Right cardiac atrium (tissue), 5 donors: ENCODE results near the gene PTBP3. TPM values are rescaled to one million over a fixed set of nuclear protein-coding genes. Genes with fewer than 3 reads are reported as not detected.
A peak's percentile ranks its signal among the peaks of the same experiment; 100 is the strongest.

ENCODE experiments used
- ATAC-seq, 2 donors: fragments of 200-7000 bp; cut with Tn5 transposase; one replicate each; pipeline versions ENCODE4 v1.8.0 to v1.9.1; 2020; ENCODE audit warnings: moderate library complexity in 2 of 2, mild to moderate bottlenecking in 1 of 2
- DNase-seq, 3 donors: peaks; one replicate each; pipeline ENCODE4 v3.0.0-alpha.2; 2020
- H3K27ac ChIP-seq: one replicate; pipeline ENCODE4 v1.5.1; 2013; ENCODE audit warnings: mild to moderate bottlenecking, low read length, control low read depth, moderate library complexity
- H3K27me3 ChIP-seq: one replicate; pipeline ENCODE4 v1.6.1; 2013; ENCODE audit not compliant: control insufficient read depth, insufficient read depth
- H3K4me1 ChIP-seq: one replicate; pipeline ENCODE4 v1.6.1; 2013; ENCODE audit warnings: low read length; ENCODE audit not compliant: control insufficient read depth, insufficient read depth
- H3K4me3 ChIP-seq: one replicate; pipeline ENCODE4 v1.5.1; 2013; ENCODE audit warnings: low read length, control low read depth
- H3K9me3 ChIP-seq: one replicate; pipeline ENCODE4 v1.6.1; 2013; ENCODE audit warnings: low read length; ENCODE audit not compliant: control insufficient read depth
- WGBS: extraction: QIAGEN DNeasy Blood & Tissue Kit; methylation state at CpG from one replicate; pipeline ENCODE4 v1.1.7; 2013; 5-methylcytosine and 5-hydroxymethylcytosine counted together
- intact Hi-C, 4 donors: fragments of 100-400 bp; cut with DNase I; formaldehyde crosslinking; loops; one replicate each; pipeline versions ENCODE4 v1.11.0 to v1.14.0; 2022 to 2023
- polyA plus RNA-seq: library from polyadenylated mRNA; stranded (reverse); fragments of 200-250 nt; gene quantifications from one replicate; pipeline ENCODE4 v1.2.3, GENCODE V29; 2013
- total RNA-seq, 4 donors: library from RNA; stranded (reverse); fragmentation: NEBNext Ultra II Directional; extraction: Animal tissue kit (Norgen Biotek cat#: 25700); gene quantifications; one replicate each; pipeline ENCODE4 v1.2.1, GENCODE V29; 2021
- donor health status: healthy with polysubstance abuse.
- donor health status: DM: no; HTN: yes; CAD: no.
- donor health status: DM: no; HTN: no; CAD: no.
- donor health status: DM: no; HTN: yes; CAD: no; lungs with severe emphysema.
- donor health status: DM: yes; HTN: yes; CAD: no.

Gene PTBP3
- total and polyA plus RNA-seq, 5 donors, result 4.4 to 19.6 (median 17.0) TPM

DNA sequence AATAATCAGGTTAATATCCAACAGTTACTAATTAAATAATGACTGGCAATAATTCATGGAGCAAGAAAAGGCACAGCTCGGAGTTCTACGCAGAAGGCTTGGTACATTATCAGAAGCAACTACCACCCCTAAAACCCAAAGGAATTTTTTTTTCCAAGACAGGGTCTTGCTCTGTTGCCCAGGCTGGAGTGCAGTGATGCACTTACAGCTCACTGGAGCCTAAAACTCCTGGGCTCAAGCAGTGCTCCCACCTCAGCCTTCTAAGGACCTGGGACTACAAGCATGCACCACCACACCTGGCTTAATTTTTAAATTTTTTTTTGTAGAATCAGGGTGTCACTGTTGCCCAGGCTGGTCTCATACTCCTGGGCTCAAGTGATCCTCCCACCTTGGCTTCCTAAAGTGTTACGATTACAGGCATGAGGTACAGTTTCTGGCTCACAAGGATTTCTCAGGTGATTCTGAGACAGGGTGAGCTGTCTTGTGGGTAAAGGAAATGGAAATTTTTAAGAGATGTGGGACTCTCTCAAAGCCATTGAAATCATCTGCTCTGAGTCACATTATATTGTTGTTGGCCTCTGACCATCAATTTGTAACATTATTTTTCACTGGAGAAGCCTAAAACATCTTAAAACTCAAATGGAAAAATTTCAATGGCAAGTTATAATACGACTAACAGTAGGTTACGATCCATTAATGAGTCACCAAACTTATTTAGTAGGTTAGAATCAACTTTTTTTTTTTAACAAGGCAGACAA lies 26.8 kb upstream of the PTBP3 start:
- Histone ChIP-seq H3K27ac (no peak overlapping the region), H3K27me3 (no peaks in the 10 kb centered on the region), H3K4me1 (no peaks in the 10 kb centered on the region), H3K4me3 (no peak overlapping the region), H3K9me3 (no peaks in the 10 kb centered on the region)
- DNase-seq (no peak), ATAC-seq (no peak)
- 82% methylated on average over 5 of the region's 5 CpGs for WGBS
- intact Hi-C loops, result loop anchor here in 3 of 4 donors (5.0 to 10.0 kb wide), 3 partner anchors 263 to 605 kb away; no protein-coding TSS in a partner anchor

DNA sequence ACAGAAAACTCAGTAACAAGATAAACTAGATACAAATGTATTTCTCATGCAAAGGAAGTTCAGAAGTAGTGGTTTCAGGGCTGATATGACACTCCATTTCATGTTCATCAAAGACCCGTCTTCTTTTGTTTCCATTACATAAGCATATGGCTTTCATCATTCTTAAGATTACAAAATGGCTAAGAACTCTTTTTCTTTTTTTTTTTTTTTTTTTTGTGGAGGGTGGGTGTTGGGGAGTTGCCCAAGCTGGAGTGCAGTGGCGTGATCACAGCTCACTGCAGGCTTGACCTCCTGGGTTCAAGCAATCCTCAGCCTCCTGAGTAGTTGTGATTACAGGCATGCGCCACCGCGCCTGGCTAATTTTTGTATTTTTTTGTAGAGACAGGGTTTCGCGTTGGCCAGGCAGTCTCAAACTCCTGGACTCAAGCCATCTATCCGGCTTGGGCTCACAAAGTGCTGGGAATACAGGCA lies 22.0 kb upstream of the PTBP3 start:
- no peak for ATAC-seq
- H3K27me3 ChIP-seq, result no peaks in the 10 kb centered on the region
- no peaks in the 10 kb centered on the region for H3K9me3 ChIP-seq
- intact Hi-C loops, result loop anchor here in 2 of 4 donors (5.0 to 10.0 kb wide), 2 partner anchors 263 to 591 kb away; no protein-coding TSS in a partner anchor
- no peak overlapping the region for H3K4me3 ChIP-seq
- no peaks in the 10 kb centered on the region for H3K4me1 ChIP-seq
- 59% methylated on average over 8 of the region's 8 CpGs for WGBS
- H3K27ac ChIP-seq, result no peak overlapping the region
- DNase-seq, result peak; percentile 35 to 70 (median 58)

DNA sequence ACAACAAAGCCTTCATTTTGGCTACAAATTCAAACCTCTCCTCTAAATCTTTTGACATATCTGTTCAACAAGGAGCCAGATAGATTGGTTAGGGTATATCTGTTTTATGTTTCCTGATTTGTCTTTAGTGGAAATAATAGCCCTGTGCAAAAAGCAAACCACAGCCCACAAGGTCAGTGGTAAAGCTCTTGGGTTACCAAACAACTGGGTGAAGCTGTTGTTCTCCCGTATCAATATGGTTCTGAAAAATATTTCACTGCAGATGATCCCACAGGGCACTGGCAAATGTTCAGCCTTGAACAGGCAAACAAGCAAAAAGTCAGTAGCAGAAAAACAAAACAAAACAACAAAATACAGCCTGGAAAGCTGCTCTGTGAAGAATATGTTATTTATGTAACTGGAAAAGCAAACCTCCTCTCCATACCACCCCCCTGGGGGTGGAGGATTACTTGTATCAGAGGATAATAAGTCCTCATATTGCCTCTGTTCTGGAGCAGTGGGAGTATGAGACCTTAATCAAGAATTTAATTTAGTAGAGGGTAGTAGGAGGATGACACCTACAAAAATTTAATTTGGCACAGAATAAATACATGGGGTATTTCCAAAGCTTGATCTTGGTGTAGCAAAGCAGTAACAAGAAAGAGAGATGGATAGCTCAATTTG lies 20.8 kb upstream of the PTBP3 start:
- 71% methylated on average over 1 of the region's 1 CpG for WGBS
- DNase-seq (no peak), ATAC-seq (no peak)
- Histone ChIP-seq H3K4me1 (no peaks in the 10 kb centered on the region), H3K9me3 (no peaks in the 10 kb centered on the region), H3K27ac (no peak overlapping the region), H3K27me3 (no peaks in the 10 kb centered on the region), H3K4me3 (no peak overlapping the region)
- intact Hi-C loops, result loop anchor here in 1 of 4 donors (10.0 kb wide), 1 partner anchor 589 kb away; no protein-coding TSS in a partner anchor

DNA sequence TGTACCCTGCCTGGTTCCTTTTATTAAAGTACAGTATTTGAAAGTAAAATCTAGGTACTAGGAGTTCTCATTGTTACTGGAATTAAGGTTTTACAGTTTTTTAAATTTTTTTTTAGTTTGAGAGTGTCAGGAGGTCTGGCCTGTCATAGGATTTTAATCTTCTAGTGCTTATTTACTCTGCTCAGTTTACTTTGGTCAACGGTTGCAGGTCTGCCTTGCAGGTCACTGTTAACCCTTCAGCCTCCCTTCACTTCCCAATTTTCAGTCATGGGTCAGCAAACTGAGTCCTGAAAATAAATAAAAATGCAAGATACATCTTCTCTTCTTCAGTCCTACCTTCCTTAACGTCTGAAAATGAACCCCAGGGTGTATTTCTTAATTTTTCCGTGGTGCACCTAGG lies 18.8 kb upstream of the PTBP3 start:
- H3K27ac ChIP-seq, result no peak overlapping the region
- no peaks in the 10 kb centered on the region for H3K9me3 ChIP-seq
- intact Hi-C loops, result loop anchor here in 1 of 4 donors (10.0 kb wide), 1 partner anchor 587 kb away; no protein-coding TSS in a partner anchor
- peaks cover 1% of the 10 kb centered on the region for H3K4me1 ChIP-seq
- ATAC-seq (no peak), DNase-seq (no peak)
- H3K27me3 ChIP-seq, result no peaks in the 10 kb centered on the region
- H3K4me3 ChIP-seq, result no peak overlapping the region
- WGBS, result 61% methylated on average over 3 of the region's 3 CpGs

DNA sequence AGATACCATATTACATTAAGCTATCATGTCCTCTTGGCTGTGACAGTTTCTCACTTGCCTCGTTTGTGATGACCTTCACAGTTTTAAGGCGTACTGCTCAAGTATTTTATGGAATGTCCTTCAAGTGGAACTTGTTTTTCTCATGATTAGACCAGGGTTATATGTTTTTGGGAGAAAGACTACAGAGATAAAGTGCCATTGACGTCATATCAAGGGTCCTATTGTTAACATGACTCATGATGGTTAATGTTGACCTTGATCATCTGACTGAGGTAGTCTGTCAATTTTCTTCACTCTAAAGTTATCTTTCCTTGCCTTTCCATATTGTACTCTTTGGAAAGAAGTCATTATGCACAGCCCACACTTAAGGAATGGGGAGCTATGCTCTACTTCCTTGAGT lies 17.8 kb upstream of the PTBP3 start:
- Histone ChIP-seq H3K4me3 (no peak overlapping the region), H3K9me3 (no peaks in the 10 kb centered on the region), H3K27me3 (no peaks in the 10 kb centered on the region), H3K27ac (no peak overlapping the region), H3K4me1 (peaks cover 1% of the 10 kb centered on the region)
- 47% methylated on average over 3 of the region's 3 CpGs for WGBS
- intact Hi-C loops, result loop anchor here in 1 of 4 donors (10.0 kb wide), 1 partner anchor 586 kb away; no protein-coding TSS in a partner anchor
- DNase-seq (no peak), ATAC-seq (no peak)

DNA sequence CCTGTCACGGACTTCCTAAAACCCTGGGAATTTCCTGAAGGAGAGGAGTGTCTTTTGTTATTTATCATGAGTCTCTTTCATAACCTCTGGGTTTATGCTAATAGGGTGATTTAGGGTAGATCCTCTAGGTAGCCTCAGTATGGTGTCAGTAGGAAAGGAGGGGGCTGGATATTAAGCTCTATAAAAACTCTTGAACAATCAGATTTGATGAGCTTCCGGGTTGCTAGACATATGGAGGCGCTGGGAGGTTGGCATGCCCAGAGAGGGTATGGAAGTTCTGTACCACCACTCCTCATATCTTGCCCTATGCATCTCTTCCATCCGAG lies 15.6 kb upstream of the PTBP3 start:
- intact Hi-C loops, result no loop called here
- peak overlapping the region; percentile 69 for H3K4me3 ChIP-seq
- H3K4me1 ChIP-seq, result peaks cover 1% of the 10 kb centered on the region
- ATAC-seq (peak in 1 of 2 donors; percentile 23), DNase-seq (no peak)
- H3K9me3 ChIP-seq, result no peaks in the 10 kb centered on the region
- no peak overlapping the region for H3K27ac ChIP-seq
- no peaks in the 10 kb centered on the region for H3K27me3 ChIP-seq
- WGBS, result 55% methylated on average over 4 of the region's 4 CpGs

DNA sequence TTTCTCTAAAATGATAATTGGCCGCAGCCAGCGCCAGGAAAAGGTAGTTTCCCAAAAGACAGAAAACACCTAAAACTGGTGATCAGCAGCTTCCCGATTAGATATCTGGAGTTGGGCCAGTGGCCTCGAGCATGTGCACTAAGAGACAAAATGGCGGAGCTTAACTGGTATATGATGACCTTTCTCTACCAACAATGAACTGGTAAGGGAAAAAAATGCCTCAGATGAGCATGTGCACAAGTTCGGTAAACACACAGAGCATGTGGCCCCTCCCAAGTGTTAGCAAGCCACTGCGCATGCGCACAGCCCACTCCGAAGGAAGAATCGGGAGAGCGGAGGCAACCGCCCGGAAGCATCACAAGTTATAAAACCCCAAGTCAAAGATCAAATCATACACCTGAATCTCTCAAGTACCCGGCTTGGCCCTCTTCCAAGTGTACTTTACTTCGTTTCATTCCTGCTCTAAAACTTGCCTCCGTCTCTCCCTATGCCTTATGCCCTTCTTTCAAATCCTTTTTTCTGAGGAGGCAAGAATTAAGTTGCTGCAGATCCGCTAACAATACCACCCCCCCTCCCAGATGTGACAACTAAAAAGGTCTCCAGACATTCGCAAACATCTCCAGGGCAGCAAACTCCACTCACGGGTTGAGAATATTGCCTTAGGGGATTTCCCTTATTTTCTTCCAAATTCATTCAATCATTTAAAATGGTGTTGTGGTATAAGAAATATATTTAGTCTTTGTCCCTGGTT lies 15.0 kb upstream of the PTBP3 start:
- peak; percentile 91 for ATAC-seq
- H3K27ac ChIP-seq, result no peak overlapping the region
- 24% methylated on average over 19 of the region's 19 CpGs for WGBS

DNA sequence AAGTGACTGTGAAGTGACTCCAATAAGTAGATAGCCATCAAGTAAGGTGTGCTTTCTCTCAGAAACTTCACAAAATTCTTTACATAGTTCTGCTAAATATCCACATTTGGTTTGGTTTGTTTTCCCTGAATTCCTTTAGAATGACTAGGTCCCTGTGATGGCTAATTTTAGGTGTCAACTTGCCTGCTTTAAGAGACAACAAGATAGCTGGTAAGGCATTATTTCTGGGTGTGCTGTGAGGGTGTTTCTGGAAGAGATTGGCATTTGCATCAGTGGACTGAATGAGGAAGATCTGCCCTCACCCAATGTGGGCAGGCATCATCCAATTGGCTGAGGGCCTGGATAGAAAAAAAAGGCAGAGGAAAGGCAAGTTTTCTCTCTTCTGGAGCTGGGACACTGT lies 8.3 kb upstream of the PTBP3 start:
- Histone ChIP-seq H3K27me3 (no peaks in the 10 kb centered on the region), H3K9me3 (no peaks in the 10 kb centered on the region), H3K4me1 (no peaks in the 10 kb centered on the region), H3K4me3 (no peak overlapping the region), H3K27ac (no peak overlapping the region)
- intact Hi-C loops, result no loop called here
- DNase-seq (no peak), ATAC-seq (no peak)

More for the DNA sequence above, 15.0 kb upstream of the PTBP3 start:
- peak; percentile 92 to 96 (median 95) for DNase-seq
- peak overlapping the region; percentile 69 for H3K4me3 ChIP-seq
- intact Hi-C loops, result no loop called here
- peaks cover 1% of the 10 kb centered on the region for H3K4me1 ChIP-seq
- H3K9me3 ChIP-seq, result no peaks in the 10 kb centered on the region
- H3K27me3 ChIP-seq, result no peaks in the 10 kb centered on the region

DNA sequence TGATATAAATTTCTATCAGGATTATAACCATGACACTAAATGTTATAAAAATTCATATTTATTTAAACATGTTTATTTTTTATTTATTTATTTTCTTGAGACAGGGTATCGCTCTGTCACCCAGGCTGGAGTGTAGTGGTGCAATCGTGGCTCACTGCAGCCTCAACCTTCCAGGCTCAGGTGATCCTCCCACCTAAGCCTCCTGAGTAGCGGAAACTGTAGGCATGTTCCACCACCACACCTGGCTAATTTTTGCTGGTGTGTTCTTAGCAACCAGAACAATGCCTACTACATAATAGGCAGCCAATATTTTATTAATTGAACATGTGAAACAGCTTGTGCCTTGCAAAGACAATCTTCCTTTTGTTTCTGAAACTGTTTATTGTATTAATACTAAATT lies 6.5 kb upstream of the PTBP3 start:
- H3K27me3 ChIP-seq, result no peaks in the 10 kb centered on the region
- no peaks in the 10 kb centered on the region for H3K4me1 ChIP-seq
- H3K9me3 ChIP-seq, result no peaks in the 10 kb centered on the region
- intact Hi-C loops, result loop anchor here in 1 of 4 donors (10.0 kb wide), 1 partner anchor 245 kb away; no protein-coding TSS in a partner anchor
- no peak overlapping the region for H3K27ac ChIP-seq
- DNase-seq (no peak), ATAC-seq (no peak)
- WGBS, result 95% methylated on average over 3 of the region's 3 CpGs
- no peak overlapping the region for H3K4me3 ChIP-seq

DNA sequence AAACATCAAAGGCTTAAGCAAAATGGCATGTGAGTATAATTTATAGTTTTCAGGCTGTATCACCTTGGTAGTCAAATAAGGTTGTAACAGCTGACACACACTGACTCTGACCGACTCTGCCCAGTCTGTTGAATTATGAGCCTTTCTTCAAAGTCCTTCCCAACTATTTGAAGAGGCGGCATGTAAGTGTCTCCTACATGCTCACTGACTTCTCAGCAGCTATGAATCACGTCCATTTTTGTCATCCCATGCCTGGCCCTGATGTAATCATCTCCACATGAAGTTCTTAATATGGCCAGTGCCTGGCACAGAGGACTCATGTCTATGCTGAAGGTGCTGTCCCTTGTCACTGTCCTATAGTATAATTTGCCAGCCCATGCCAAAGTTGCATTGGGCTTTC lies 5.1 kb upstream of the PTBP3 start:
- Histone ChIP-seq H3K9me3 (no peaks in the 10 kb centered on the region), H3K27ac (no peak overlapping the region), H3K27me3 (no peaks in the 10 kb centered on the region), H3K4me3 (no peak overlapping the region), H3K4me1 (no peaks in the 10 kb centered on the region)
- intact Hi-C loops, result loop anchor here in 1 of 4 donors (10.0 kb wide), 1 partner anchor 244 kb away; no protein-coding TSS in a partner anchor
- WGBS, result 69% methylated on average over 3 of the region's 3 CpGs
- no peak for ATAC-seq
- no peak for DNase-seq
